Activated CD8-positive, alpha-beta memory T cell treated with anti-CD3 and anti-CD28 coated beads, Interleukin-2, amount 50 U/mL, for 48 hours (primary cell): Measurements from ENCODE around the gene MTUS2.
"Not testable (repeated sequence)": the region's sequence is repeated elsewhere in the genome, so short reads cannot be mapped to it uniquely, and the experiment has no call there.

Experiments used
- DNase-seq: peaks from one replicate; pipeline ENCODE4 v3.0.0-alpha.2; 2020

MTUS2 gene

GRCh38 chr13:29345860-29346582 is 525.9 kb downstream of the MTUS2 start:
- not testable (repeated sequence) for DNase-seq

GRCh38 chr13:29355029-29355428 is 534.9 kb downstream of the MTUS2 start:
- no peak for DNase-seq

GRCh38 chr13:29359181-29359580 is 539.0 kb downstream of the MTUS2 start:
- DNase-seq, result no peak

- DNase-seq, result no peak
Measured at GRCh38 chr13:29361716-29362115, 541.6 kb downstream of the MTUS2 start.

- DNase-seq, result peak; percentile 55
Measured at GRCh38 chr13:29362849-29363604, 542.9 kb downstream of the MTUS2 start.

GRCh38 chr13:29369060-29369743 is 549.1 kb downstream of the MTUS2 start:
- DNase-seq, result no peak

- no peak for DNase-seq
Measured at GRCh38 chr13:29379281-29379680, 559.1 kb downstream of the MTUS2 start.

- DNase-seq, result no peak
Measured at GRCh38 chr13:29379865-29380264, 559.7 kb downstream of the MTUS2 start.

GRCh38 chr13:29382021-29382420 is 561.9 kb downstream of the MTUS2 start:
- DNase-seq, result no peak

GRCh38 chr13:29383476-29383875 is 563.3 kb downstream of the MTUS2 start:
- DNase-seq, result no peak

GRCh38 chr13:29384466-29384865 is 564.3 kb downstream of the MTUS2 start:
- no peak for DNase-seq

- no peak for DNase-seq
Measured at GRCh38 chr13:29384871-29385270, 564.7 kb downstream of the MTUS2 start.

GRCh38 chr13:29386246-29386645 is 566.1 kb downstream of the MTUS2 start:
- no peak for DNase-seq

- not testable (repeated sequence) for DNase-seq
Measured at GRCh38 chr13:29390598-29390997, 570.5 kb downstream of the MTUS2 start.

- DNase-seq, result no peak
Measured at GRCh38 chr13:29396446-29396845, 576.3 kb downstream of the MTUS2 start.

- no peak for DNase-seq
Measured at GRCh38 chr13:29397265-29397664, 577.1 kb downstream of the MTUS2 start.

GRCh38 chr13:29402166-29402636 is 582.1 kb downstream of the MTUS2 start:
- no peak for DNase-seq

GRCh38 chr13:29405401-29405800 is 585.3 kb downstream of the MTUS2 start:
- no peak for DNase-seq

GRCh38 chr13:29411481-29411880 is 591.3 kb downstream of the MTUS2 start:
- no peak for DNase-seq

GRCh38 chr13:29418026-29418425 is 597.9 kb downstream of the MTUS2 start:
- no peak for DNase-seq

- DNase-seq, result no peak
Measured at GRCh38 chr13:29421118-29421517, 601.0 kb downstream of the MTUS2 start.

GRCh38 chr13:29422015-29422414 is 601.9 kb downstream of the MTUS2 start:
- DNase-seq, result no peak

GRCh38 chr13:29423050-29423449 is 602.9 kb downstream of the MTUS2 start:
- no peak for DNase-seq

GRCh38 chr13:29427937-29428309 is 607.8 kb downstream of the MTUS2 start:
- no peak for DNase-seq
